Loucy (cell line): Measurements from ENCODE around the gene C12orf43.

Source experiments
- H2AFZ ChIP-seq: fragments of 200-600 bp; sonication (generic); 2 replicates; pipeline ENCODE4 v1.6.0; 2016; ENCODE audit warnings: antibody characterized with exemption, mild to moderate bottlenecking, low read length, moderate library complexity
- H3F3A ChIP-seq: fragments of 200-600 bp; 2 replicates; pipeline ENCODE4 v1.6.0; 2016; ENCODE audit warnings: antibody characterized with exemption, low read depth, mild to moderate bottlenecking
- H3K27me3 ChIP-seq: fragments of 200-600 bp; sonication (generic); 2 replicates; pipeline ENCODE4 v1.6.1; 2014; ENCODE audit warnings: low read length, mild to moderate bottlenecking; ENCODE audit not compliant: insufficient read depth, poor library complexity, severe bottlenecking
- H3K36me3 ChIP-seq: fragments of 200-600 bp; sonication (generic); 2 replicates; pipeline ENCODE4 v1.6.1; 2016; ENCODE audit warnings: low read length; ENCODE audit not compliant: insufficient read depth
- H3K4me1 ChIP-seq: fragments of 200-600 bp; sonication (generic); 2 replicates; pipeline ENCODE4 v1.5.1; 2014; ENCODE audit warnings: low read length, mild to moderate bottlenecking; ENCODE audit not compliant: insufficient read depth, poor library complexity, severe bottlenecking
- H3K4me2 ChIP-seq: fragments of 200-600 bp; sonication (generic); 2 replicates; pipeline ENCODE4 v1.6.0; 2014; ENCODE audit warnings: antibody characterized with exemption, low read length, low read depth, mild to moderate bottlenecking; ENCODE audit not compliant: poor library complexity, severe bottlenecking
- H3K4me3 ChIP-seq: fragments of 200-600 bp; sonication (generic); 2 replicates; pipeline ENCODE4 v1.5.1; 2014; ENCODE audit warnings: low read length, mild to moderate bottlenecking, mixed read lengths; ENCODE audit not compliant: poor library complexity, severe bottlenecking
- H3K79me2 ChIP-seq: fragments of 200-600 bp; sonication (generic); 2 replicates; pipeline ENCODE4 v1.6.1; 2014; ENCODE audit warnings: low read length; ENCODE audit not compliant: insufficient read depth
- H3K9ac ChIP-seq: fragments of 200-600 bp; sonication (generic); 2 replicates; pipeline ENCODE4 v1.6.0; 2014; ENCODE audit warnings: mild to moderate bottlenecking, low read depth, low read length, moderate library complexity; ENCODE audit not compliant: poor library complexity, severe bottlenecking
- H3K9me2 ChIP-seq: fragments of 200-600 bp; sonication (generic); replicated peaks from 2 replicates; pipeline ENCODE4 v1.6.1; 2016; ENCODE audit warnings: low read depth, low read length, mixed read lengths
- H3K9me3 ChIP-seq: fragments of 200-600 bp; sonication (generic); 2 replicates; pipeline ENCODE4 v1.6.1; 2014; ENCODE audit warnings: mild to moderate bottlenecking, antibody characterized with exemption, low read length, low read depth; ENCODE audit not compliant: insufficient read depth
- H4K20me1 ChIP-seq: fragments of 200-600 bp; sonication (generic); 2 replicates; pipeline ENCODE4 v1.6.0; 2014; ENCODE audit warnings: antibody characterized with exemption, low read length, mild to moderate bottlenecking; ENCODE audit not compliant: insufficient read depth, poor library complexity, severe bottlenecking
- EZH2phosphoT487 ChIP-seq: fragments of 200-600 bp; IDR thresholded peaks from 2 replicates; pipeline ENCODE4 v1.6.1; 2018; ENCODE audit warnings: antibody characterized with exemption, mild to moderate bottlenecking, moderate library complexity, borderline replicate concordance
- TF ChIP-seq, protein P1 (sequence below): fragments of 200-600 bp; sonication (generic); conservative IDR thresholded peaks from 2 replicates; pipeline ENCODE4 v1.5.1; 2014; ENCODE audit warnings: mild to moderate bottlenecking, antibody characterized with exemption, low read length

The C12orf43 gene

DNA sequence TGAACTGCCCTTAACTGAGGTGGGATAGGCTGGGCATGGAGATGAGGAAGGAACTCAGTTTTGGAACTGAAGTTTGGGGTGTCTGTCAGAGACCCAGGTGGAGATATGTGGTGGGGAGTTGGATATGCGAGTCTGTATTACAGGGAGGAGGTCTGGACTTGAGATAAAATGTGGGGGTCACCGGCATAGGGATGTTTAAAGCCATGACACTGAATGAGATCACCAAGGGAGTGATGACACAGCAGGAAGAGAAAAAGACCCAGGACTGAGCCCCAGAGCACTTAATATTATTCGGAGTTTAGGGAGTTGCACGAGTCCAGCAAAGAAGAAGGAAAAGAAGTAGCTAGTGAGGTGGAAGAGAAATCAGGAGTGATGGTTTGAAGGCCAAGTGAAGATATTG is 26.8 kb upstream of the C12orf43 start:
- TF ChIP-seq EZH2phosphoT487 = no peak
- TF ChIP-seq, protein P1, sequence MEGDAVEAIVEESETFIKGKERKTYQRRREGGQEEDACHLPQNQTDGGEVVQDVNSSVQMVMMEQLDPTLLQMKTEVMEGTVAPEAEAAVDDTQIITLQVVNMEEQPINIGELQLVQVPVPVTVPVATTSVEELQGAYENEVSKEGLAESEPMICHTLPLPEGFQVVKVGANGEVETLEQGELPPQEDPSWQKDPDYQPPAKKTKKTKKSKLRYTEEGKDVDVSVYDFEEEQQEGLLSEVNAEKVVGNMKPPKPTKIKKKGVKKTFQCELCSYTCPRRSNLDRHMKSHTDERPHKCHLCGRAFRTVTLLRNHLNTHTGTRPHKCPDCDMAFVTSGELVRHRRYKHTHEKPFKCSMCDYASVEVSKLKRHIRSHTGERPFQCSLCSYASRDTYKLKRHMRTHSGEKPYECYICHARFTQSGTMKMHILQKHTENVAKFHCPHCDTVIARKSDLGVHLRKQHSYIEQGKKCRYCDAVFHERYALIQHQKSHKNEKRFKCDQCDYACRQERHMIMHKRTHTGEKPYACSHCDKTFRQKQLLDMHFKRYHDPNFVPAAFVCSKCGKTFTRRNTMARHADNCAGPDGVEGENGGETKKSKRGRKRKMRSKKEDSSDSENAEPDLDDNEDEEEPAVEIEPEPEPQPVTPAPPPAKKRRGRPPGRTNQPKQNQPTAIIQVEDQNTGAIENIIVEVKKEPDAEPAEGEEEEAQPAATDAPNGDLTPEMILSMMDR = no peak
- no peaks in the 10 kb centered on the region for H3K79me2 ChIP-seq
- no peaks in the 10 kb centered on the region for H3K9me2 ChIP-seq
- H3K4me2 ChIP-seq = no peak overlapping the region
- H3K9me3 ChIP-seq = no peaks in the 10 kb centered on the region
- no peaks in the 10 kb centered on the region for H3K4me1 ChIP-seq
- no peaks in the 10 kb centered on the region for H3K36me3 ChIP-seq
- no peaks in the 10 kb centered on the region for H3F3A ChIP-seq
- no peak overlapping the region for H3K4me3 ChIP-seq
- peaks cover 37% of the 10 kb centered on the region for H3K27me3 ChIP-seq
- no peak overlapping the region for H3K9ac ChIP-seq
- no peak overlapping the region for H2AFZ ChIP-seq
- no peaks in the 10 kb centered on the region for H4K20me1 ChIP-seq

DNA sequence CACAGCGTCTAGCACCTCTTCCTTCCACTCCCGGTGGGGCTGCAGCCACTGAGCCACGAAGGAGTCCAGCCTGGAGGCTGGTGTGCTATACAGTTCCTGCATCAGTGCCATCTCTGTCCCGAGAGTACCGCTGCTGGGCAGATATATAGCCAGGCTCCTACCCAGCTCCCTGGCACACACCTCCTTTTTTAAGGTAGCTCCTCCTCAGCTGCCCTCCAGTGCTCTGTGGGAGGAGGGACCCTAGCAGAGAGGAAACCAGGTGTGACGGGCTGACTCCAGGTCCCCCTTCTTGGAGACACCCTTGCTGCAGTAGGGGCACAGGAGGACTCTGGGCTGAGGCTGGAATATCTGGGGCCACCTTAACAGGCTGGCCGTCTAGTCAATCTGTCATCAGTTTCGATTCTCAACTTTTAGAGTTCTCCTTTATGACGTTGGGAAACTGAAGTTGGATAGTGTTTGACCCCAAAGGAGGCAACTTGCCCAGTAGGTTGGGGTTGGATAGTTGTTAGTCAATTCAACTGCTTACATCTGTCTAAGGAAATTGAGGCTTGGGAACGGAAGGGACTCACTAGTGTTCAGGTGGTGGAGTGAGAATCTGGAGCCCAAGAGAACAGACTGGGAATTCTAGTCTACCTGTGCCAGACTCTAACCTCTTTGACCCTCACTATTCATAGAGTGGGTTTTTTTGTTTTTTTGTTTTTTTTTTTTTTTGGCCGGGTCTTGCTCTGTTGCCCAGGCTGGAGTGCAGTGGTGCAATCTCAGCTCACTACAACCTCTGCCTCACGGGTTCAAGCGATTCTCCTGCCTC is 22.8 kb upstream of the C12orf43 start, which contains the start of gene OASL:
OASL (minus strand) TSS at position 386 of the 808 bp plus-strand sequence; CDS start at position 111, 275 bp downstream.
- Histone ChIP-seq H2AFZ (peak within 1 kb of the TSS; percentile 26; the same call in 1 of the 2 replicates), H3K4me2 (peak within 1 kb of the TSS; percentile 66), H3K4me3 (peak within 1 kb of the TSS; percentile 46), H3F3A (no peaks in the 10 kb centered on the region), H3K9ac (no peak within 1 kb of the TSS), H3K9me2 (no peaks in the 10 kb centered on the region), H3K9me3 (no peaks in the 10 kb centered on the region), H3K27me3 (peaks cover 64% of the 10 kb centered on the region), H3K36me3 (no peaks in the 10 kb centered on the region), H4K20me1 (no peaks in the 10 kb centered on the region), H3K4me1 (peaks cover 7% of the 10 kb centered on the region), H3K79me2 (no peaks in the 10 kb centered on the region)
- TF ChIP-seq, protein P1 = no peak
- no peak for TF ChIP-seq EZH2phosphoT487

DNA sequence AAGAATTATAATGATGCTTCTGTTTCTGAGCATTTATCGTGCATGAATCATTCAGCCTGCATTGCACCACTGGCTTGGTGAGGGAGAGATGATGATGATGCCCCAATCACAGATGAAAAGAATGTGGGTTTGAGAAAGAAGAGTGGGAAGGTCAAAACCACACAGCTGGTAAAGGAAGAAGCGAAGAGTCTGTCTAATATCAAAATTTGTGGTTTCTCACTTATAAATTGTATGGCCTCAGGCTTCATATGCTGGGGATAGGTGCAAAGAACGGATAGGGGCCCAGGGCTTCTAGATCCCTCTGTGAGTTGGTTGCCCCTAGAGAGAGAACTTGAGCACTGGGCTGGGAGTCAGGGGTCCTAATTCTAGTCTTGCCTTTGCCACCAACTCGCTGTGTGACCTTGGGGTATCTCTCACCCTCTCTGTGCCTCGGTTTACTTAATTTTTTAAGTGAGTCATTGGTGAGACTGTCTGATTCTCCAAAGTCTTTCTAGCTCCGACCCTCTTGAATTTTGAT is 20.6 kb upstream of the C12orf43 start:
- H3K79me2 ChIP-seq = no peaks in the 10 kb centered on the region
- peaks cover 74% of the 10 kb centered on the region for H3K27me3 ChIP-seq
- H3K9ac ChIP-seq = no peak overlapping the region
- H2AFZ ChIP-seq = no peak overlapping the region
- H3K4me1 ChIP-seq = peaks cover 9% of the 10 kb centered on the region
- no peaks in the 10 kb centered on the region for H4K20me1 ChIP-seq
- no peaks in the 10 kb centered on the region for H3K36me3 ChIP-seq
- no peaks in the 10 kb centered on the region for H3K9me2 ChIP-seq
- TF ChIP-seq, protein P1 = no peak
- no peak for TF ChIP-seq EZH2phosphoT487
- H3F3A ChIP-seq = no peaks in the 10 kb centered on the region
- H3K4me2 ChIP-seq = no peak overlapping the region
- no peaks in the 10 kb centered on the region for H3K9me3 ChIP-seq
- no peak overlapping the region for H3K4me3 ChIP-seq
